Muscle of leg (tissue), 11 donors: ENCODE measurements around the gene PPFIBP1. TPM values are rescaled to one million over a fixed set of nuclear protein-coding genes. Genes with fewer than 3 reads are reported as not detected.

ENCODE experiments used
- DNase-seq: peaks from one replicate; pipeline ENCODE4 v3.0.0; 2013
- H3K27ac ChIP-seq: one replicate; pipeline ENCODE4 v1.5.1; 2013; ENCODE audit warnings: mild to moderate bottlenecking, low read length, control low read depth
- H3K27me3 ChIP-seq: one replicate; pipeline ENCODE4 v1.6.1; 2013; ENCODE audit warnings: low read length; ENCODE audit not compliant: control insufficient read depth, insufficient read depth
- H3K36me3 ChIP-seq: one replicate; pipeline ENCODE4 v1.6.1; 2013; ENCODE audit warnings: low read length; ENCODE audit not compliant: control insufficient read depth, insufficient read depth
- H3K4me1 ChIP-seq: one replicate; pipeline ENCODE4 v1.6.1; 2013; ENCODE audit warnings: low read length; ENCODE audit not compliant: control insufficient read depth, insufficient read depth
- H3K4me3 ChIP-seq: one replicate; pipeline ENCODE4 v1.5.1; 2013; ENCODE audit warnings: low read length, control low read depth
- H3K9me3 ChIP-seq: replicated peaks from 2 replicates; pipeline ENCODE4 v1.6.1; 2013; ENCODE audit warnings: low read depth, low read length; ENCODE audit not compliant: control insufficient read depth
- WGBS: methylation state at CpG from one replicate; pipeline ENCODE4 v1.1.5; 2013; ENCODE audit warnings: missing lambda C conversion rate; ENCODE audit not compliant: insufficient coverage; 5-methylcytosine and 5-hydroxymethylcytosine counted together
- polyA plus RNA-seq, 8 donors: library from polyadenylated mRNA; unstranded; fragments of 120-200 nt; gene quantifications; one replicate each; pipeline versions ENCODE4 v1.2.1 to v1.2.3, GENCODE V29; 2013; ENCODE audit warnings: inconsistent platforms in 1 of 8, low replicate concordance in 1 of 8; ENCODE audit not compliant: insufficient read length in 8 of 8, insufficient read depth in 1 of 8
- total RNA-seq: library from RNA; stranded (reverse); fragments of 120-200 nt; gene quantifications from one replicate; pipeline ENCODE4 v1.2.4, GENCODE V29; 2013

The PPFIBP1 gene
- total and polyA plus RNA-seq, 9 donors: 24.1 to 51.4 (median 37.3) TPM

GRCh38 chr12:27560126-27560525 is 36.1 kb downstream of the PPFIBP1 start:
- Histone ChIP-seq H3K4me3 (no peak overlapping the region), H3K4me1 (peaks cover 12% of the 10 kb centered on the region), H3K27me3 (no peaks in the 10 kb centered on the region), H3K36me3 (no peaks in the 10 kb centered on the region), H3K9me3 (no peaks in the 10 kb centered on the region), H3K27ac (no peak overlapping the region)
- WGBS: 38% methylated on average over 1 of the region's 2 CpGs
- no peak for DNase-seq

GRCh38 chr12:27561535-27562350 is 37.7 kb downstream of the PPFIBP1 start:
- H3K36me3 ChIP-seq: no peaks in the 10 kb centered on the region
- no peaks in the 10 kb centered on the region for H3K9me3 ChIP-seq
- DNase-seq: peak; percentile 73
- WGBS: 51% methylated on average over 3 of the region's 6 CpGs
- H3K4me3 ChIP-seq: no peak overlapping the region
- peak overlapping the region; percentile 66 for H3K27ac ChIP-seq
- H3K27me3 ChIP-seq: no peaks in the 10 kb centered on the region
- H3K4me1 ChIP-seq: peaks cover 9% of the 10 kb centered on the region

- no peak overlapping the region for H3K27ac ChIP-seq
Measured at GRCh38 chr12:27564612-27565213, 40.7 kb downstream of the PPFIBP1 start.

GRCh38 chr12:27566159-27566558 is 42.2 kb downstream of the PPFIBP1 start:
- peaks cover 7% of the 10 kb centered on the region for H3K4me1 ChIP-seq
- H3K4me3 ChIP-seq: no peak overlapping the region
- H3K27ac ChIP-seq: no peak overlapping the region
- peak; percentile 56 for DNase-seq
- no CpG with 5 or more reads among the region's 2 CpGs for WGBS
- no peaks in the 10 kb centered on the region for H3K27me3 ChIP-seq
- no peaks in the 10 kb centered on the region for H3K9me3 ChIP-seq
- no peaks in the 10 kb centered on the region for H3K36me3 ChIP-seq

More at GRCh38 chr12:27564612-27565213, 40.7 kb downstream of the PPFIBP1 start:
- DNase-seq: no peak
- 74% methylated on average over 8 of the region's 9 CpGs for WGBS
- peaks cover 9% of the 10 kb centered on the region for H3K4me1 ChIP-seq
- no peaks in the 10 kb centered on the region for H3K36me3 ChIP-seq
- no peaks in the 10 kb centered on the region for H3K9me3 ChIP-seq
- no peaks in the 10 kb centered on the region for H3K27me3 ChIP-seq
- no peak overlapping the region for H3K4me3 ChIP-seq

- peak; percentile 55 for DNase-seq
- peaks cover 2% of the 10 kb centered on the region for H3K4me1 ChIP-seq
- no peak overlapping the region for H3K27ac ChIP-seq
- WGBS: no CpG with 5 or more reads among the region's 2 CpGs
- H3K9me3 ChIP-seq: no peaks in the 10 kb centered on the region
- no peaks in the 10 kb centered on the region for H3K36me3 ChIP-seq
- no peak overlapping the region for H3K4me3 ChIP-seq
- no peaks in the 10 kb centered on the region for H3K27me3 ChIP-seq
Measured at GRCh38 chr12:27566626-27567025, 42.6 kb downstream of the PPFIBP1 start.

- Histone ChIP-seq H3K9me3 (no peaks in the 10 kb centered on the region), H3K4me3 (no peak overlapping the region), H3K4me1 (no peaks in the 10 kb centered on the region), H3K27me3 (no peaks in the 10 kb centered on the region), H3K27ac (no peak overlapping the region), H3K36me3 (peaks cover 2% of the 10 kb centered on the region)
- WGBS: no CpG with 5 or more reads among the region's 1 CpG
- no peak for DNase-seq
Measured at GRCh38 chr12:27571463-27571862, 47.5 kb downstream of the PPFIBP1 start.

- no peaks in the 10 kb centered on the region for H3K4me1 ChIP-seq
- no peak overlapping the region for H3K27ac ChIP-seq
- WGBS: no CpG with 5 or more reads among the region's 2 CpGs
- peaks cover 2% of the 10 kb centered on the region for H3K36me3 ChIP-seq
- H3K4me3 ChIP-seq: no peak overlapping the region
- H3K9me3 ChIP-seq: no peaks in the 10 kb centered on the region
- no peak for DNase-seq
- no peaks in the 10 kb centered on the region for H3K27me3 ChIP-seq
Measured at GRCh38 chr12:27572486-27573255, 48.7 kb downstream of the PPFIBP1 start.

GRCh38 chr12:27573972-27574371 is 50.0 kb downstream of the PPFIBP1 start:
- DNase-seq: no peak
- H3K27ac ChIP-seq: no peak overlapping the region
- no peaks in the 10 kb centered on the region for H3K27me3 ChIP-seq
- H3K9me3 ChIP-seq: no peaks in the 10 kb centered on the region
- H3K36me3 ChIP-seq: peaks cover 4% of the 10 kb centered on the region
- H3K4me1 ChIP-seq: no peaks in the 10 kb centered on the region
- no peak overlapping the region for H3K4me3 ChIP-seq
- 60% methylated on average over 1 of the region's 3 CpGs for WGBS

- Histone ChIP-seq H3K9me3 (no peaks in the 10 kb centered on the region), H3K4me1 (no peaks in the 10 kb centered on the region), H3K4me3 (no peak overlapping the region), H3K36me3 (peaks cover 7% of the 10 kb centered on the region), H3K27me3 (no peaks in the 10 kb centered on the region), H3K27ac (peak overlapping the region; percentile 8)
- no peak for DNase-seq
Measured at GRCh38 chr12:27575090-27575761, 51.2 kb downstream of the PPFIBP1 start.

- no peak overlapping the region for H3K27ac ChIP-seq
- peaks cover 7% of the 10 kb centered on the region for H3K36me3 ChIP-seq
- H3K4me1 ChIP-seq: no peaks in the 10 kb centered on the region
- no peaks in the 10 kb centered on the region for H3K27me3 ChIP-seq
- H3K9me3 ChIP-seq: no peaks in the 10 kb centered on the region
- no CpG with 5 or more reads among the region's 2 CpGs for WGBS
- DNase-seq: no peak
- H3K4me3 ChIP-seq: no peak overlapping the region
Measured at GRCh38 chr12:27575762-27576118, 51.7 kb downstream of the PPFIBP1 start.
